ENCODE data around the gene MZF1.
"Not testable (repeated sequence)": the region's sequence is repeated elsewhere in the genome, so short reads cannot be mapped to it uniquely, and the experiment has no call there.

MZF1 gene

GRCh38 chr19:58578012-58578925 lies 5.1 kb upstream of the MZF1 start:
- no peak overlapping the region for H3K27ac ChIP-seq (ENCODE audit: low read depth, low read length)
- no peaks in the 10 kb centered on the region for H3K4me1 ChIP-seq (ENCODE audit: insufficient read depth, low read length)
- 95% methylated on average over 11 of the region's 11 CpGs for WGBS
- H3K4me3 ChIP-seq (ENCODE audit: low read length), result no peak overlapping the region
- no peak overlapping the region for H3K9ac ChIP-seq (ENCODE audit: low read depth, low read length)
- H3K27me3 ChIP-seq (ENCODE audit: insufficient read depth, low read length), result no peaks in the 10 kb centered on the region
- H3K36me3 ChIP-seq (ENCODE audit: insufficient read depth, low read length), result peaks cover 15% of the 10 kb centered on the region; the same call in 1 of the 2 replicates
- no peaks in the 10 kb centered on the region for H3K9me3 ChIP-seq (ENCODE audit: insufficient read depth, low read depth, low read length)

- not testable (repeated sequence) for H3K4me3 ChIP-seq (ENCODE audit: low read length); H3K36me3 ChIP-seq (ENCODE audit: insufficient read depth, low read length); H3K9me3 ChIP-seq (ENCODE audit: insufficient read depth, low read depth, low read length); H3K9ac ChIP-seq (ENCODE audit: low read depth, low read length); H3K27me3 ChIP-seq (ENCODE audit: insufficient read depth, low read length); H3K27ac ChIP-seq (ENCODE audit: low read depth, low read length); H3K4me1 ChIP-seq (ENCODE audit: insufficient read depth, low read length)
- WGBS, result 100% methylated on average over 2 of the region's 2 CpGs
Measured at GRCh38 chr19:58577581-58577980, 4.4 kb upstream of the MZF1 start.

- under 1% methylated on average over 66 of the region's 66 CpGs for WGBS
- Histone ChIP-seq H3K36me3 (ENCODE audit: insufficient read depth, low read length) (peaks cover 6% of the 10 kb centered on the region; the same call in 1 of the 2 replicates), H3K4me1 (ENCODE audit: insufficient read depth, low read length) (no peaks in the 10 kb centered on the region), H3K27ac (ENCODE audit: low read depth, low read length) (peak overlapping the region; percentile 79), H3K27me3 (ENCODE audit: insufficient read depth, low read length) (no peaks in the 10 kb centered on the region), H3K4me3 (ENCODE audit: low read length) (peak overlapping the region; percentile 88), H3K9me3 (ENCODE audit: insufficient read depth, low read depth, low read length) (no peaks in the 10 kb centered on the region), H3K9ac (ENCODE audit: low read depth, low read length) (peak overlapping the region; percentile 83)
Measured at GRCh38 chr19:58575183-58576041, 2.3 kb upstream of the MZF1 start.

DNA sequence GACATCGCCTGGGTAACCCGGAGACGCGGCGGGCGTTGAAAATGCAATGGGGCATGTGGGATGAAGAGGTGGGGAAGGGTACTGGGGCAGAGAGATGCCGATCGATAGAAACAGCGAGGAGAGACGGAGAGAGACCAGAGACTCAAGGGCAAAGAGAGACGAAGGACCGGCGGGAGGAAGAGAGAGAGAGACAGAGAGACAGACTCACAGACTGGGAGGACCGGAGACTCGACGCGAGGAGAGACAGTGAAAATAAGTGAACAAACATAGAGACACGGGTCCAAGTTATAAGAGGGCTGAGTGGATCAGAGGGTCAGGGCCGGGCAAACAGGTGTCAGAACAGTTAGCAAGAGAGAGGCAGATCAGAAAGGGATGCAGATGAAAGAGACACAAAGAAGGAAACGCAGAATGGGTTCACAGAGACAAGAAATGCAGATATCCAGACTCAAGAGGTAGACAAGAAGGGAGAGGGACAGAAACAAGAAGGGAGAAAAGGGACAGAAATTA lies 576 bp upstream of the MZF1 start:
- 5% methylated on average over 20 of the region's 20 CpGs for WGBS
- H3K9me3 ChIP-seq (ENCODE audit: insufficient read depth, low read depth, low read length), result no peaks in the 10 kb centered on the region
- no peak overlapping the region for H3K9ac ChIP-seq (ENCODE audit: low read depth, low read length)
- no peaks in the 10 kb centered on the region for H3K4me1 ChIP-seq (ENCODE audit: insufficient read depth, low read length)
- H3K27me3 ChIP-seq (ENCODE audit: insufficient read depth, low read length), result no peaks in the 10 kb centered on the region
- H3K27ac ChIP-seq (ENCODE audit: low read depth, low read length), result no peak overlapping the region
- peaks cover 19% of the 10 kb centered on the region; the same call in 1 of the 2 replicates for H3K36me3 ChIP-seq (ENCODE audit: insufficient read depth, low read length)
- H3K4me3 ChIP-seq (ENCODE audit: low read length), result peak overlapping the region; percentile 75

DNA sequence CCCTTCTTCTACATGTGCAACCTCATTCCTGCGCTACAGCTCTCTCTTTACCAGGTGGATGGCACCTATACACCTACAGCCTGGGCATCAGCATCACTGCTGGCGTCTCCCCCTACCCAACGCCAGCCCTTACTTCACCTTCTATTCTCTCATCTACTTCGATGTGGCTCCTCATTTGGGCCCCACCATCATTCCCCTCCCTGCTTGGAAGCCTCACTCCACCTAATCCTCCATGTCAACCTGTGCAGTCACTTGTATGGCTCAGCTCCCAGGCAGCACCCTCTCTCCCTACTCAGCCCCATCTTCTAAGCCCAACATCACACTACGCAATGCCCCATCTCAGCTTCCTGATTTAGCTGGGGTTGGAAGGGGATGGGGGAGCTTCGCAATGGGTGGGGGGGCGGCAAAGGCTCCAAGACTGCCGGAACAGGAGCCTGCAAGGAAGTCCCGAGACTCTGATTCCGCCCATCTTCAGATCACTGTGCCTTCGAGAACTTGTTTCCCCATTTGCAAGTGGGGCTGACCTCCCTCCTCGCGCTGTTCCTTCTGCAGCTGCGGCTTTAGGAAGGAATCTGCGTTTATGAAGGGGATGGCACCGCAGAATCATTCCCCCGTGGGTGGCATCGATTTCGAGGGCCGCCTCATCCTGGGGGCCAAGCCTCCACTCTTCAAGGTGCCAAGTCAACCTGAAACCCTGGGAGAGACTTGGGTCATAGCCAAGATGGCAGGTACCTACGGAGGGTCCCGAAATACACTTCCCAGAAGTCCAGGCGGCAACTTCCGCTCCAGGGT lies 913 bp downstream of the MZF1 start:
- Histone ChIP-seq H3K4me3 (ENCODE audit: low read length) (peak overlapping the region; percentile 75), H3K9me3 (ENCODE audit: insufficient read depth, low read depth, low read length) (no peaks in the 10 kb centered on the region), H3K9ac (ENCODE audit: low read depth, low read length) (no peak overlapping the region), H3K4me1 (ENCODE audit: insufficient read depth, low read length) (no peaks in the 10 kb centered on the region), H3K27me3 (ENCODE audit: insufficient read depth, low read length) (no peaks in the 10 kb centered on the region), H3K36me3 (ENCODE audit: insufficient read depth, low read length) (peaks cover 25% of the 10 kb centered on the region; the same call in 1 of the 2 replicates), H3K27ac (ENCODE audit: low read depth, low read length) (peak overlapping the region; percentile 94; the same call in 1 of the 2 replicates)
- 53% methylated on average over 24 of the region's 24 CpGs for WGBS

- Histone ChIP-seq H3K9ac (ENCODE audit: low read depth, low read length) (no peak overlapping the region), H3K4me1 (ENCODE audit: insufficient read depth, low read length) (no peaks in the 10 kb centered on the region), H3K27ac (ENCODE audit: low read depth, low read length) (no peak overlapping the region), H3K9me3 (ENCODE audit: insufficient read depth, low read depth, low read length) (no peaks in the 10 kb centered on the region), H3K27me3 (ENCODE audit: insufficient read depth, low read length) (no peaks in the 10 kb centered on the region), H3K36me3 (ENCODE audit: insufficient read depth, low read length) (peaks cover 31% of the 10 kb centered on the region; the same call in 1 of the 2 replicates), H3K4me3 (ENCODE audit: low read length) (no peak overlapping the region)
- WGBS, result 96% methylated on average over 8 of the region's 8 CpGs
Measured at GRCh38 chr19:58571575-58571947, 1.6 kb downstream of the MZF1 start.

DNA sequence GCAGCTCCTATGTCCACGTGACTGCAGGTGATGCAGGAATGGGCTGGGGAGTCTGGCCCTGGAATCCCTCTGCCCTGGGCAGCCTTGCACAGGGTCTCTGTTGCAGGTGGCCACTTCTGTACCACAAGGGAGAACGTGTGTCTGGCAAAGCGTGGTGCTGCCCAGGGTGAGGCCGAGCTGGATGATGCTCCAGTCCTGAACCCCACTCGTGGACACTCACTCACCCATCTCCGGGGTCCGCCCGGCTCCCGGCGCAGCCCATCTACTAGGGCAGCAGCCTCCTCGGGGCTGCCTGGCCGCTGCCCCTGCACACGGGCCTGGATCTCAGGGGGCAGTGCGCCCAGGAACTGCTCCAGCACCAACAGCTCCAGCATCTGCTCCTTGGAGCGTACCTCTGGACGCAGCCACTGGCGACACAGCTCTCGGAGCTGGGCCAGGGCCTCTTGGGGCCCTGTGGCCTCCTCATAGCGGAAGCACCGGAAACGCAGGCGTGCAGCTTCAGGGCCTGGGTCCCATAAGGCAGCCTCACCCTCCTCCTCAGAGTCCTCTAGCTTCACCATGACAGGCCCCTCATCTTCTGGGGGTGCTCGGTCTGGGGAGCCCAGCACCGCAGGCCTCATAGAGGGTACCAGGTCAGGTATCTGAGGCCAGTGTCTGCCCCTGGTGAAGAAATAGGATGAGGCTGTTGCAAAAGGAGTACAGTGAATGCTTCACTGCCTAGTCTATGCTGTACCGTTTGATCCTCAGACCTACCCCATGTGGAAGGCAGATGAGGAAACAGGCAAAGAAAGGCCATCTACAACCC lies 2.2 kb downstream of the MZF1 start:
- Histone ChIP-seq H3K9me3 (ENCODE audit: insufficient read depth, low read depth, low read length) (no peaks in the 10 kb centered on the region), H3K36me3 (ENCODE audit: insufficient read depth, low read length) (peaks cover 33% of the 10 kb centered on the region; the same call in 1 of the 2 replicates), H3K9ac (ENCODE audit: low read depth, low read length) (no peak overlapping the region), H3K27me3 (ENCODE audit: insufficient read depth, low read length) (no peaks in the 10 kb centered on the region), H3K27ac (ENCODE audit: low read depth, low read length) (no peak overlapping the region), H3K4me1 (ENCODE audit: insufficient read depth, low read length) (no peaks in the 10 kb centered on the region), H3K4me3 (ENCODE audit: low read length) (no peak overlapping the region)
- 94% methylated on average over 25 of the region's 25 CpGs for WGBS

DNA sequence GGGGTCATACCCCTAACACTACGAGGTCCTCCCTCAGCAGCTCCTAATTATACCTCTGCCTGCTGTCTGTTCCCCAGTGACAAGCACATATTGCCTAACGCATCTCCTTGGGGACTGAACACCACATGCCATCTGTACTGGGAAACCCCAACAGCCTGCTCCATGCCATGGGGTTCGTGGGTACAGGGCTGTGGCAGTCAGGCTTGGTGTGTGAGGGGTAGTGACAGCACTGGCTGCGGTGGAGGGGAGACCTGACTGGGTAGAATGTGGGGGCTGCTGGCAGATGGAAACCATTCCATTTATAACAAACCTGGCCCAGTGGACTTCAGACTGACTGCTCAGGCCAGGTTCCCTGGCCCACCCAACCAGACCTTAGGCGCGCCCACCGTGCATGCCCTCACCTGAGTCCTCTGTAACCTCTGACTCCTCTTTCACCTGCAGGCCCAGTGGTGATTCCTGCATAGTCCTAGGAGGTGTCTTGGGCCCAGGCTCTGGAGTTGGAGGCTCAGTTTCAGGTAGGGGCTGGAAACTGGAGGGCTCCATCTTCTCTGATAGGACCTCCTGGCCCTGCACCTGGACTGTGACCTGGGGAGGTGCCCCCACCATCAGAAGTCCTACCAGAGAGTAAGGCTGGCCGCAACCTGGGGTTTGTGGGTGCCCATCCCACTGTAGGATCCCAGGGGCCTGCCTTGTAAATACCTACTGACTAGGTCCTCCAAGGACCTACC lies 3.0 kb downstream of the MZF1 start:
- H3K36me3 ChIP-seq (ENCODE audit: insufficient read depth, low read length), result peaks cover 33% of the 10 kb centered on the region; the same call in 1 of the 2 replicates
- no peaks in the 10 kb centered on the region for H3K9me3 ChIP-seq (ENCODE audit: insufficient read depth, low read depth, low read length)
- no peaks in the 10 kb centered on the region for H3K27me3 ChIP-seq (ENCODE audit: insufficient read depth, low read length)
- no peak overlapping the region for H3K27ac ChIP-seq (ENCODE audit: low read depth, low read length)
- no peak overlapping the region for H3K4me3 ChIP-seq (ENCODE audit: low read length)
- no peak overlapping the region for H3K9ac ChIP-seq (ENCODE audit: low read depth, low read length)
- WGBS, result 94% methylated on average over 7 of the region's 8 CpGs
- no peaks in the 10 kb centered on the region for H3K4me1 ChIP-seq (ENCODE audit: insufficient read depth, low read length)

- 91% methylated on average over 6 of the region's 6 CpGs for WGBS
- no peak overlapping the region for H3K9ac ChIP-seq (ENCODE audit: low read depth, low read length)
Measured at GRCh38 chr19:58569191-58569942, 3.8 kb downstream of the MZF1 start.

More at GRCh38 chr19:58569191-58569942, 3.8 kb downstream of the MZF1 start:
- no peaks in the 10 kb centered on the region for H3K27me3 ChIP-seq (ENCODE audit: insufficient read depth, low read length)
- peaks cover 33% of the 10 kb centered on the region; the same call in 1 of the 2 replicates for H3K36me3 ChIP-seq (ENCODE audit: insufficient read depth, low read length)
- no peaks in the 10 kb centered on the region for H3K9me3 ChIP-seq (ENCODE audit: insufficient read depth, low read depth, low read length)
- H3K27ac ChIP-seq (ENCODE audit: low read depth, low read length), result no peak overlapping the region
- H3K4me3 ChIP-seq (ENCODE audit: low read length), result no peak overlapping the region
- H3K4me1 ChIP-seq (ENCODE audit: insufficient read depth, low read length), result no peaks in the 10 kb centered on the region
